ENCODE measurements around the gene VSIG2.

VSIG2 gene

DNA sequence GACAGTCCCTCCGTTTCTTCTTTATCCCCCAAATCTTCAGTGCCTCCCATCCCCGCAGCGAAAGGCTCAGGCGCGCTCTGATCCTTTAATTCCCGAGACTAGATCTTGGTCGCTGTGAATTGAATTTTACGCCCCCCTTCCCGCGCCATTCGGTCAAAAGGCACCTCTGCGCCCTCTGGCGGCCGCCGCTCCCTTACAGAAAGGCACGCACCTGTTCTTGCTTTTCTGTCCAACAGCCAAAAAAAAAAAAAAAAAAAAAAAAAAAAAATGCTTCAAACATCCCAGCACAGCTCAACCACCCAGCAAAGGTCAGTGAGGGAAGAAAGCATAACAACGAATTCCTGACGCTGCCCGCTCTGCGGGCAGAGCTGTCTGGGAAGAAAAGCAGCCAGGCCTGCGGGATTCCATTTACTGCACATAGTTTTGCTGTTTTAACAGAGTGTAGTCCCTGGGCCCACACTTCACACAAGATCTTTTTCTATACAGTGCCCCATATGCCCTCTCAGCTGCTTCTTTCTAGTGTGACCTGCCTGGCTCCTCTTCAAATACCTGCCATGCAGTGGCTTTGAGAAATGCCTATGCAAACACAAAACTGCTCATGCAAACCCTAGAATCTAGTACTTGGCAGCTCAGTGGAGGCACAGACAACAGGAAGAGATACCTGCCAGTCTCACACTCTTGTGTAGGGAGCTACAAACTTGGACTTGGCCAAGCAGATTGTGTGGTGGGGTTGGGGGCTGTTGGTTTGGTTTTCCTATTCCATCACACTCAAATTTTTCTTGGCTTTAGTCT is 11.3 kb upstream of the VSIG2 start:
- peak; percentile 27 for DNase-seq

DNA sequence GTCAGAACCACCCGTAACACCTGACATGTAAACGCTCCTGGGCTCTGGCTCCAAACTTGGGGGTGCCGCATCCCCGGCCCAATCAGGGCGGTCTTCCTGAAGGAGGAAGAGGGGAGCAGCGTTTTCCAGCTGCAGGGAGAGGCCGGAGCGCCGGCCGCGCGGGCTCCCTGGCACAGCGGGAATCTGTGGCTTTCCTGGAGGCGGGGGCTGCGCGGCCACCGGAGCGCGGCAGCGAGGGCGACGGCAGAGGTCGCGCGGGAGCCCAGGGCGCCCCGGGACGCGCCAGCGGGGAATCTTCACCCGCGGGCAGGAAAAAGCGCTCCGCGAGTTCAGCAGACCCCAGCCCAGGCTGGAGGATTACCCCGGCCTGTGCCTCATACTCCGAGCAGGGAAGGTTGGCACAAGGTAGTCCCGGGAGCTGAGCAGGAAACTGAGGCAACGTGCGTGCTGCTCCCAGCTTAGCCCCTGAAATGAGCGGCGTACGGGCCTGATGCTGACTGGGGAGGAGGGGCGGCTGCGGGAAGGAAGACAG is 10.6 kb upstream of the VSIG2 start:
- no peak for DNase-seq

DNA sequence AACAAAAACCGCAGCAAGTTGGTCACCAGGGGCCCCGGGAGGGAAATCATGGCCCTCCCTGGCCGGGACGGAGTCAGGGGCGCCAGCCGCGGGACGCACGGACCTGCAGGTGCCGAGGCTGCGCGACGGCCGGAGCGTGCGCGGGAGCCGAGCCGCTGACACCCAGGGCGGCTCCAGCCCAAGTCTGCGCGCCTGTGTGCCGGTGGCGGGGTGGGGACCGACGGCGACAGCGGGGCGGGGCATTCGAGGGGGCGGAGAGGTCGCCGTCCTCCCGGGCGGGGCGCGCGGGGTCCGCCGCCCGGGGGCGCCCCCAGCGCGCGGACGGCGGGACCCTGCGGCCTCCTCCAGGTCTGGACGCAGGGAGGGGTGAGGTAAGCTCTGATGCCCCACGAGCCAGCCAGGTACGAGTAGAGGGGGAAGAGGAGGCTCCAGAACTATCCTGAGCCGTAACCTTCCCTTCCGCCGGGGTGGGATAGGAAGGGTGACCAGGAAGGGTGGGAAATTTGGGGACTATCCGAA is 10.1 kb upstream of the VSIG2 start, which contains the start of gene ESAM:
Gene ESAM (minus strand): TSS at position 186 of the 519 bp plus-strand sequence. CDS start 136 bp downstream, at position 50.
- DNase-seq, result no peak

DNA sequence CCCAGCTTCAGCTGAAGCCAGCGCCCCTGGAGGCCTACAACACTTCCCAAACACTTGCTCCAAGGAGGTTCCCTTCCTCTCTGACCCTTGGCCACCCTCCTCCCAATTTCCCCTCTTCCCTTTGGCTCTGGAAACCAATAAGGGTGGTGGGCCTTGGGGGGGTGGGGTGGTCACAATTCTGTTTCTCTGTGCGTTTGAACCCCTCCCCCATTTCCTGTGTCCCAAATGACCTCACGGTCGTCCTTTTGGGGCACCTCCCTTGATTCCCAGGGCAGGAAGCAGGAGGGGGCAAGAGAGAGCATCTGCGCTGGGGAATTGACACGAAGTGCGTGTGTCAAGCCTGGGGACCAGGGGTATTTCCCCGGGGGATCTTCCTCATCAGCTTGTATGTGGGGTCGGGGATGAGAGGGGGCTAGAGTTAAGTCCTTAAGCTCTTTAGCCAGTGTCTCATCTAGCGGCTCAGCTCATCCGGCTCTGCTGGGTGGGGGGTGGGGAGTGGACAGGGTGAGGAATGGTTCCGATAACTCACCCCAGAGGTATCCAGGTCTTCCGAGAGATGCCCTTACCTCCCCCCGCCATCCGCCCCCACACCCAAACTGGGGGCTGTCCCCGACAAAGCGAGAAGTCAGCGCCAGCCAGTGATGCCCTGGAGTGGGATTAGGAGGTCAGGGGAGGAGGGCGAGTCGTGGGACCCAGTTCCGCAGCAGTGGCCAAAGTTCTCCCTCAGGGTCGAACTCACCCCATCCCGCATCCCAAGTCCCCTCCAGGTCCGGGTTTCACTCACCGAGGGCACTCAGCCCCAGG is 9.4 kb upstream of the VSIG2 start:
- no peak for DNase-seq

DNA sequence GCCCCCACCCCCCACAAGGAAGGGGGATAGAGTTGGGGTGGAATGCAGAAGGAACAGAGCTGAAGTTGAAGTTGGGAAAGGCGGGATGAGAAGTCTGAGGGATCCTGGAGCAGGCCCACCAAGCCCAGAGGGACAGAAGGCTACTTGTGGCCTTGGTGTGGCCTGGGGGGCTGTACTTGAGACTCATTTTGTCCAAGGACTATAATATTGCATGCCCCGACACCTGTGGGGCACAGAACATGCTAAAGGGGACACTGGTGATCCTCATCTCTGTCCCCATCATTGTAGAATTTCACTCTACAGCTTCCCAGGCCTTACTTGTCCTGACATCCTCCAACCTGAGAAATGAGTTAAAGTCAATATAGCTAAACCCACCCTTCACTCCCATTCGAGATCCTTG is 8.8 kb upstream of the VSIG2 start:
- DNase-seq, result no peak

DNA sequence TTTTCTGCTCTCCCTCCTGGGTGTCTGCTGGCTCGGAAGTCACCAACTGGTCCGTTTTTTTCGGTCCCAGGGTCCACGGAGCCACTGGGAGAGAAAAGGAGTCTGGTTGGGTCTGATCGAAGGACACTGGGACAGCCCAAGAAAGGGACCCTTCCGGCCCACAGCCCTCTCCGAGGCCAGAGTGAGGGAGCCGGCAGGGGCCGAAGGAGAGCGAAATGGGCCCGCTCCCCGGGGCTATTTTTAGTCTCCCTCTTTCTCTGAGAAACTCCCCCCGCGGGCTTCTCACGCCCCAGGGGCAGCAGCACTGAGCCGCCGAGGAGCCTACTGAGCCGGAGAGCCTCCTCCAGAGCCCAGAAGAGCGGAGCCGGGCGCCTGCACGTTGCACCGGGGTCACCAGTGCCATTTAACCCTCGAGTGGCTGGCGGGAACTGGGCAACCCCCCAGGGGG is 8.2 kb upstream of the VSIG2 start:
- no peak for DNase-seq

DNA sequence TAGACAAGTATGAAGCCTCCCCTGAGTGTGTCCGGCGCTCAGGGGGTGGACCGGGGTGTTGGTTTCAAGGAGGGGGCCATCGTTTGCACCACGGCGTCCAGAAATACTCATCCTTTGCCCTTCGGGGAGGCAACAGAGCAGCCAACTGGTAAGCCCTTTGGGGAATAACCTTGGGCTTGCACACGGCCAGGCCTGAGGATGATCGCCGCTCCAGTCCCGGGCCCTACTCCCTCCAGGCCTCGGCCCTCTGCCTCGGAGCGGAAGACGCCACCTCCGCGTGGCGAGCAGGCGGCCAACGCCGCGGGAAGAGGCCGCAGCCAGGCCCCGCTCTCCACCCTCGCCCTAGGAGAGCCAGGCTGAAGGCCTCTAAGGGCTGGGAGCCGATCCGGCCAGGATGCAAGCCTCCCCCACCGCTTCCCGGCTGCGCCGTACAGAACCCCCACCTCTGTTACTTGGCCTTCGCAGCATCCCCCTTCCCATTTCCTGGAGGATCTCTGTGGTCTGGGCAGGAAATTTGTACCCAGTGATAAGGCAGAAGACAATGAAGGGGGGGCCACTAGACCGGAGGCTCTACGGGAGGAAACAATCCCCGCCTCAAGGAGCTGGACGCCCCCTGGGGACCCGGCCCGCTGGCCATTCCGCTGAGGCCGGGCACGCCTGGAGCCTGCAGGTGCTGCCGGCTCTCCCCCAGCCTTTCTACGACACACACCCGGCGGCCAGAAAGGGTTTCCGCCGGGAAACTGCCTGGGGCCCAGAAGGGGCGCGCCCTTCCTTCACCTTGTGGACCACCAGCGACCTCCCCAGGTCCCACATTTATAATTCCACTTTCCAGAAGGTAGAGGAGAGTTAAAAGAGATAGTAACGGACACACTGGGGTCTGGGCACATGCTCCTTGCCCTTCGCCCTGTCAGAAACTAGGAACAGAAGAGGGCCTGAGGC is 7.5 kb upstream of the VSIG2 start:
- no peak for DNase-seq

DNA sequence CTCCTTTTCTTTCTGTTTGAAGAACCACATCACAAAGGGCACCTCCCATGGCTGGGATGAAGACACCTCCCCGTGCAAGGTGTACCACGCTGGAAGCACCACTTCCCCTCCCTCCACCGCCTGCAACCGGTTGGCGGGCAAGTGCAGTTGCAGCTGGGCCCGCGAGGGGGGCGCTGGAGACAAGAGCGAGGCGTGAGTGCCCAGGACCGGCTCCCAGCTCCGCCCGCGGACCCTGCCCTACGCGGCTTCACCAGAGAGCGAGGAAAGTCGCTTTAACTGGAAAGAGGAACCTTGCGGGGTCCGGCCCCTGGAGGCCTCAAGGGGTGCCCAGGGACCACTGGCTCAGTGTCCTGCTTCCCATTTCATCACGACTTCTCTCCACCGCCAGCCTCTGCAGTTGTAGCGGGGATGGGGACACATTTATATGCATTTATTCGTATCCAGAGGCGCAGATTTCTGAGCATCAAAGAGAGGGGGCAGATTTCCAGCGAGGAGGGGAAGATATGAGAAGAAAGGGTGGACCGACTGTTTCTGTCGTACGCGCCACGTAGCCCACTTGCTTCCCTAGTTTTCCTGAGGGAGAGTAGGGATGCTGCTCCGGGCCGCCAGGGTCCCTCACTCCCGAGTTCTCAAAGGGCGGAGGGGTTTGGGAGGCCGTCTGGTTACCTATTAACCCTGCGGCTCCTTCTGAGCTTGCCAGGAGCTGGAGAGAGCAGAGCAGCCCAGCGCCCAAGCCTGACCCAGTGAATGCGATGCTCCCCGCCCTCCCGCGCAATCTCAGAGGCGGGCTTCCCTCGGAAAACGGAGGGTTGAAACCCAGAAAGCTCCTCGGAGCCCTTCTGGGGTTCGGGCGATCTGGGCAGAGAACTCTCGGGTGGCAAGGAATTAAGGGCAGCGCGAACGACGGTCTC is 6.6 kb upstream of the VSIG2 start:
- peak; percentile 89 for DNase-seq

DNA sequence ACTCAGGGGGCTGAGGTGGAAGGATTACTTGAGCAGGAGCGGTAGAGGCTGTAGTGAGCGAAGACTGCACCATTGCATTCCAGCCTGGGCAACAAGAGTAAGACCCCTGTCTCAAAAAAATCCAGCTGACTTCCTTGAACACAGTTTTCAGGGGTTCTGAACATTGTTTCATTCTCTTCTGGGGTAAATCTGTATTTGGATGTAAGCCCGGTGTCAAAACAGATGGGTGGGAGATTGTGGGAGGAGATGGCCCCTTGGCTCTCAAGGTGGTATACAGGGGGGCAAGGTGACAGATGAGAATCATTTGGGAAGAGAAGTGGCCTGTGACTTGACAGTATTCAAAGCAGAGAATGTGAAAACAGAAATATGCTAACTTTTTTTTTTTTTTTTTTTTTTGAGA is 5.3 kb upstream of the VSIG2 start:
- no peak for DNase-seq

DNA sequence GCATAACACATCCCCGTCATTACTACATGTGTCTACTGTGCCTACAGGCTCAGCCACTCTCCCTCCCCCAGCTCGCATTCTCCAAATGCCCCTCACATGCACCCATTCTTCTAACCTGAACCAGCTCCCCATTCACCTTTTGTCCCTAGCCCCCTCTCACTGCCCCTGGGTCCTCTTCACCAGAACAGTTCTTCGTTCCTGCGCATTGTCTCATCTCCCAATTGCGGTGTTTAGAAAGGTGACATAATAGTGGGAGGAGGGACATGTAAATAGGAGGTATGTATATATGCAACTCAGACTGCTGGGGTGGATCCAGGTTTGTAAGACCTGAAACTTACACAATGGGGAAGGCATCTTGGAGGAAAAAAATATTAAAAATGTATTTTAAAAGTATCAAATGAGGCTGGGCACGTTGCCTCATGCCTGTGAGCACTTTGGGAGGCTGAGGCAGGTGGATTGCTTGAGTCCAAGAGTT is 4.7 kb upstream of the VSIG2 start:
- DNase-seq, result no peak

DNA sequence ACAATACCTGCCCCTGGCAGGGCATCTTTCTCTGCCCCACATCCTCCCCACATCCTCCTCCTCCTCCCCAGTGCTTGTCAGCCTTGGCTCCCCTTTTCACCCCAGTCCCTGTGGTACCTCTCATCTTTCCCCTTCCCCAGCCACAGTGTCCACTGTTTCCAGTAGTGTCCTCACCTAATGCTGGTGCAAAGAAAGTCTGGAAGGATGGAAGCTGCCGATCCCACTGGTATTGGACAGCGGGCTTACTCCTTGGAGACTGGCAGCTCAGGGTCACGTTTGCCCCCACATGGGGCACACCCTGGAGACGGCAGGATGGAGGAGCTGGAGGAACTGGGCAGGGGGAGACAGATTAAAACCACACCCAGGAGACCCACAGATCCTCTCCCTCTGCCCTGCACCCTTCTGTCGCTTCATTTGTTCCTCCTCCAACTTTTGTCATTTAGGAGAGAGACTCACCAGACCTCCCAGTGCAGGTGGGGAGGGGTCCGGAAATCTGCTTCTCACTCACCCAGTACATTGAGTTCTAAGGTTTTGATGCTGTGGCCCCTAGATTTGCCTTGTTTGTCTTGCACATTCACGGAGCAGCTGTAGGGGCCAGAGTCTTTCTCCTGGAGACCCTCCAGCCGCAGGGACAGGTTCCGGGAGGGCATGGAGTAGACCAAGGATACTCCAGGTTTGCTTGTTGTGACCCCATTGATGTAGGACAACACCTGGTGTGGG is 4.1 kb upstream of the VSIG2 start:
- DNase-seq, result no peak

DNA sequence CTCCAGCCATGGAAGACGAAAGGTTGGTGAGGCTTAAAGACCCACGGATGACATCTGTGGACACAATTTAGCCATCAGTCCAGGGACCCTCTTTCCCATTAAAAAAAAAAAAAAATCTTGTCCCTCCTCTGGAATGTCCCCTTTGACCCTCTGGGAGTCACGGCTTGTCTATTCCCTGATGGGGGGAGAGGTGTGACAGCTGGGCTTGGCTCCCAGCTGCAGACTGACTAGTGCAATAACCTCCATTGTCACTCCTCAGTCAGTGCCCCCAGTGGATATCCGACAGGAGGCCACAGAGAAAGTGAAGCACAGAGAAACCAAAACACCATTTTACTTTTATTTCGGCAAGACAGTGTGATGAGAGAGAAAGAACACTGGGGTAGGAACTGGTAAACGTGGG is 2.7 kb upstream of the VSIG2 start:
- DNase-seq, result no peak

DNA sequence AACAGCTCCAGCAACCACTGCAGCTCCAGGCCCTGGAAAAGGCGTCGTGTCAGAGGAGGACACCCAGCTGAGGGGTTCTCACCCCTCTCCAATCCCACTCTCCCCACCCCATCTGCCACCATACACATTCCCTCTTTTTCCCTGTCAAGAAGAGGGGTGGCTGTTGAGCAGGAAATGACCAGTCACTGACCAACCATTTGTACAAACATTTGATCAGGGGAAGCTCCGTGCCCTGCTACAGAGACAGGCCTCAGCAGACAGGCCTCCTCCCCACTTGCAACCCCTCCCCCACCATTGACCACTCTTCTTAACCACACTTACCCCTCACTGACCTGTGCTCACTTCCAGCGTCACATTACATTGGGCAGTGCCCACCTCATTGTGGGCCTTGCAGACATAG is 2.3 kb upstream of the VSIG2 start:
- no peak for DNase-seq

DNA sequence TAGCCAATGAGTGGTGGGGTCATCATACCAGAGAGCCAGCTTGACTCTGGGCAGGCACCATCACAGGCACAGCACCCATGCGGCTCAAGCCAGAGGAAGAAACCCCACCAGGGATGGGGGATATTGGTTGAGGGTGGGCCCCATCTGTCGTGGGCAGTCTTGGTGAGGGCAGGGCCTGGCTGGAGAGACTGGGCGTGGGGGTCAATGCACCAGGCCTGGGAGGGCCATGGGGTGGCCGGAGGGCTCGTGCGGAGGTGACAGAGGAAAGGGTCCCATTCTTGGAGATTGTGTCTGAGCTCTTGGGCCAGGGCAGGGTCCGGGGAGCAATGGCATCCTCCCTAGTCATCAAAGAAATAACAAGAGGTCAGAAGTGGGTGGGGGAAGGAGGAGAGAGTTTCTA is 1.6 kb upstream of the VSIG2 start:
- DNase-seq, result no peak

DNA sequence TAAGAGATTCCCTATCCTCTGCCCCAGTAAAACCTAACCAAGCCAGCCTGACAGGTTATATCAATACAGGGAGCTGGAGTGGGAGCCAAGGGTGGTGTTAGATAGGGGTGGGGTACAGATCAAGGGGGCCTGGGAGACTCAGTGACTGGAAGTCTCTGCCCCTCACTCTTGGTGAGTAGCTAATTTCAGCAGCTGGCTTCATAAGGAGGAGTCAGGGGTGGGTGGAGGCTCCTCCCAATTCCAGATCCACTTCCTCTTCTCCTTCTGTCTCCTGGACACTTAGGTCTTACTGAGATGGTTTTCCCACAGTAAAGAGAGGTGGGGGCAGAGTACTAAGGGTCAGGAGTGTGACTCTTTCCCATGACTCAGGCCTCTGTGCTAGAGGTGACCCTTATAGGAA is 1.1 kb upstream of the VSIG2 start:
- peak; percentile 51 for DNase-seq

DNA sequence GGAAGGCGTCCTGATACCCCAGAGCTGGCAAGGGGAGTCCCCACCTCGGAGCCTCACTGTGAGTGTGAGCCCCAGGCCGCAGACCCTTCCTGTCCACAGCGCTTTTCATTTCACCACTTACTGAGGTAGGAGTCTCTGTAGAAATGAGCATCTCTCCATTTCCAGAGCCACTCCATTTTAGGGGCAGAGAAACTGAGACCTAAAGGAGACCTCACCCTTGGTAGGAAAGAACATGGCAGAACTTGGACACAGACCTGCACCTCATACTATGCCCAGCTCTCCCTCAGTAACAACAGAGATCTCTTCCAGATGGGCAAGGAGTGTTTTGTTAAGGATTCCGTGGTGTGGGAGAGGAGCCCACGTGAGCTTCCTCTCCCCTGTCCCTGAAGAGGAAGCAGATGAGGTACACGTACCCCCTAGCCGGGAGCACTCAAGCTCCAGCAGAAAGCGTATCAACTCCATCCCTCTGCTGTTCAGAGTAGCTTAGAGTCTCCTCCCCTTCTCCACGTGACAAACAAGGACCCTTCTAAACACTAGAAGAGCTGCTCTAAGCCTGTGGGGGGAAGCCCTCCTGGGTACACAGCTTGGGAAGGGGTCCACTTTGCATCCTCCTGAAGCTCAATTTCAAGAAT is 532 bp upstream of the VSIG2 start:
- DNase-seq, result peak; percentile 7

DNA sequence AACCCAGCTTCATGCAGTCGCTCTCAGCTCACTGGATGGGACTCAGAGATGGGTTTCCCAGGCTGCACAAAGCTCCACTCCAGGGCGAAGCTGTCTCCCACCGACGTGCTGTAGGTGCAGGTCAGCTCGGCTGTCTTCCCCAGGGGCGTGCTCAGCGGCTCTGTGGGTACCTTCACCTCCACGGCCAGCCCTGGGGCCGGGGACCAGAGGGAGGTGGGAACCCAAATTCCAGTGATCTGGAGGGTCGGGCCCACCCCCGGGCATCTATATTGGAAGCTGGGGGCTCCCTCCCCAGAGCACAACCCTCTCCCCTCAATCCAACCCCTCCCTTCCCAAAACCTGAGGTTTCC is 689 bp downstream of the VSIG2 start:
- no peak for DNase-seq

DNA sequence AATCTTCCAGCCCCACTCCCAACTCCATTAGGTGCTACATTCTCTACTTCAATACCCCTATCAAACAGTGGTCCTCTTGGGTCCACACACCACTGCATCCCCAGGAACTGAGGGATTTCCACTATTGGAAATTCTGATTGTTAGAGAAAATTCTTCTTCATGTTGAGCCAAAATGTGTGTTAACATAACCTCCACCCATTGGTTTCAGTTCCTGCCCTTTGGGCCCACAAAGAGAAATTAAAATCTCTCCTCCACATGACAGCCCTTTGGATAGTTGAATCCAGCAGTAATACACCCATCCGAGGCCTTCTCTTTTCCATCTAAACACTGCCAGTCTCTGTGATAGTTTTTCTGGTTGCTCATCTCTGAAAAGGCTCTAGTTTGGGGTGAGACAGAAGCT is 2.1 kb downstream of the VSIG2 start:
- peak; percentile 54 for DNase-seq

DNA sequence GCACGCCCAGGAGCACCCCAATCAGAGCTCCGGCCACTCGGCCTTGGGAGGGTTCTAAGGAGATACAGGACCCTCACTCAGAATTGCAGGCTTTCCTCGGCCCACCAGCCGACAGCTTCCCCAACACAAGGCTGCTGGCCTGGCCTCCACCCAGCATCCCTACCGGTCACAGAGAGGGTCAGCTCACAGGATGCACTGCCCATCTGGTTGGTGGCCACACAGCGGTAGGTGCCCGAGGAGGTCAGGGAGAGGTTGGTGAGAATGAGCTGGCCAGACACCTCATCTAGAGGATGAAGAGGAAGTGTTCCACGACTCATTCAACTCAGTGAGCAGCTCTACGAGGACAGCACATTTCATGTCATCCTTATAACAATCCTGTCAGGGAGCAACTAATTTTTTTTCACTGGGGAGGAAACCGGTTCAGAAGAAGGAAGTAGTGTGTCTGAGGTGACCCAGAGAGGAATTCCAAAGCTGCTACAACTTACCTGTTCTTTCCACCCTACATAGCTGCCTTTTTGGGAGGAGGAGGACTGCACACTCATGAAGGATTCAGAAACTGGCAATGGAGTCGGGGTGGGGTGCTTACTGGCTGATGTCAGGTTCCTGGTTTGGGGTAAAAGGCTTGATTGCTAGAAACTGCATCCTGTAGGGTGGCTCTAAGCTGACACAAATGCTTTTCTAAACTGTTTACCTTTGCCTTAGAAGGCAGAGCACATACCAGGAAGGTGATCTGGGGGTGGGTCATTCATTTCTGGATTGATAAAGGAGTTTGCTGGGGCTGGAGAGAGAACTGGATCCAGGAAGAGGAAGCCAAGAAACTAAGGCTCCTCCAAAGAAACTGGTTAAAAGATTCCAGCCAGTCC is 3.3 kb downstream of the VSIG2 start:
- peak; percentile 52 for DNase-seq
